HUES48 (cell line): ENCODE data around the gene AHR.
"Not testable (repeated sequence)": the region's sequence is repeated elsewhere in the genome, so short reads cannot be mapped to it uniquely, and the experiment has no call there.

Experiments used
- H3K27ac ChIP-seq: one replicate; pipeline ENCODE4 v1.7.0; 2013; ENCODE audit warnings: low read depth, low read length, inconsistent platforms
- H3K27me3 ChIP-seq: 2 replicates; pipeline ENCODE4 v1.6.1; 2013; ENCODE audit warnings: mild to moderate bottlenecking, low read length; ENCODE audit not compliant: control insufficient read depth, insufficient read depth
- H3K36me3 ChIP-seq: 2 replicates; pipeline ENCODE4 v1.6.1; 2013; ENCODE audit warnings: low read length; ENCODE audit not compliant: control insufficient read depth, insufficient read depth
- H3K4me1 ChIP-seq: 2 replicates; pipeline ENCODE4 v1.6.1; 2013; ENCODE audit warnings: mild to moderate bottlenecking, low read length; ENCODE audit not compliant: control insufficient read depth, insufficient read depth
- H3K4me3 ChIP-seq: 2 replicates; pipeline ENCODE4 v1.5.1; 2013; ENCODE audit warnings: mild to moderate bottlenecking, low read depth, low read length
- H3K9ac ChIP-seq: 2 replicates; pipeline ENCODE4 v1.6.1; 2013; ENCODE audit warnings: mild to moderate bottlenecking, low read depth, low read length, moderate library complexity
- H3K9me3 ChIP-seq: 2 replicates; pipeline ENCODE4 v1.6.1; 2013; ENCODE audit warnings: low read length; ENCODE audit not compliant: control insufficient read depth, insufficient read depth

The AHR gene

DNA sequence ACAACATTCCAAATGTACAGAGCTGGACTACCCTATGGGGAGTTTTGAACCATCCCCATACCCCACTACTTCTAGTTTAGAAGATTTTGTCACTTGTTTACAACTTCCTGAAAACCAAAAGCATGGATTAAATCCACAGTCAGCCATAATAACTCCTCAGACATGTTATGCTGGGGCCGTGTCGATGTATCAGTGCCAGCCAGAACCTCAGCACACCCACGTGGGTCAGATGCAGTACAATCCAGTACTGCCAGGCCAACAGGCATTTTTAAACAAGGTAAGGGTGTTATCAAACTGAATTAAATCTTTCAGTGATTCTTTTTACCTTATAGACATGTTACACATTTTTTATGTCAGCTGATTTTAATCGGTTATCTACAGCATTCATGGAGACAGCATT is 41.5 kb downstream of the AHR start:
- Histone ChIP-seq H3K4me3 (no peak overlapping the region), H3K9ac (no peak overlapping the region), H3K27me3 (no peaks in the 10 kb centered on the region), H3K4me1 (peaks cover 21% of the 10 kb centered on the region), H3K27ac (no peak overlapping the region), H3K9me3 (no peaks in the 10 kb centered on the region), H3K36me3 (peaks cover 34% of the 10 kb centered on the region)

DNA sequence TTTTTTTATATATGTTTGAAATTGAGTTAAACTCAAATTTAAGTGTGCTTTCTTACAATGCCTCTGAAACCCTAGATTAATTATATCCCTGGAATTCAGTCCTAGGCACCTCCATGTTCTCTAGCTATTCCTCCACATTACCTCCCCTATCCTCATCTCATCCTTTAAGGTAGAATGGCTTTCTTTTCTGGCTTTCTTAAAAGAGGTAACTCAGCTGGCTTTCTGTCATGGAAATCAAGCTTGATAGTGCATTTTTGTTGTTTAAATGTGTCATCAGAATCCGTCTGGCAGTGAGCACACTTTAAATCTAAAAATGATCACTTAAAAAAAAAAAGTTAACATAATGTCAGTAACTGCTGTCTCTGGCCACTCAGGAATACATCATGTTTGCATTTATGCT is 42.2 kb downstream of the AHR start:
- Histone ChIP-seq H3K36me3 (peaks cover 29% of the 10 kb centered on the region), H3K9ac (no peak overlapping the region), H3K27me3 (no peaks in the 10 kb centered on the region), H3K4me1 (peaks cover 21% of the 10 kb centered on the region), H3K4me3 (no peak overlapping the region), H3K27ac (no peak overlapping the region), H3K9me3 (no peaks in the 10 kb centered on the region)

DNA sequence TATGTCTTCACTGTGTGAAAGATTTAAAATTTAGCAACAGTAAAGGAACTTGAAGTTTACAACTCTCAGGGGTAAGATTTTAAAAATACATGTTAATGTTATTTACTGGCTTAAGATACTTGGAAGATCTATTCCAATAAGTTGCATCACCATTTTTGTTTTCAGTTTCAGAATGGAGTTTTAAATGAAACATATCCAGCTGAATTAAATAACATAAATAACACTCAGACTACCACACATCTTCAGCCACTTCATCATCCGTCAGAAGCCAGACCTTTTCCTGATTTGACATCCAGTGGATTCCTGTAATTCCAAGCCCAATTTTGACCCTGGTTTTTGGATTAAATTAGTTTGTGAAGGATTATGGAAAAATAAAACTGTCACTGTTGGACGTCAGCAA is 44.3 kb downstream of the AHR start:
- Histone ChIP-seq H3K9ac (no peak overlapping the region), H3K36me3 (peaks cover 23% of the 10 kb centered on the region), H3K9me3 (no peaks in the 10 kb centered on the region), H3K4me3 (no peak overlapping the region), H3K4me1 (peaks cover 21% of the 10 kb centered on the region), H3K27ac (no peak overlapping the region), H3K27me3 (no peaks in the 10 kb centered on the region)

DNA sequence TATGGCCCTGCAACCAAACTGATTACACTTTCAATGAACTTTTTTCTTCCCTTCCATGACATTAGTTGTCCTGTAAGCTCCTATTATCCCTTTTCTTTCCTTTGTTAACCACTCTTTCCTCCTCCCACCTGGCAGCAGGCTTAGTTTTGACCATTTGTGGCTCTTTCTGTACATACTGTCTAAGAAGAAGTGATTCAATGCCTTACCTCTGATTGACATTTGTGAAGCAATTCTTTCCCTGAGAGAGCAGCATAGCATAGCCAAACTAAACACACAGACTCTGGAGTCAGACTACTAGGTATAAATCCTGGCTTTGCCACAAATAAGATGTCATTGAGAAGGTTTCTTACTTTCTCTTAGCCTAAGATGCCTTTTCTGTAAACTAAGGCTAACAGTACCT is 48.9 kb downstream of the AHR start:
- no peak overlapping the region for H3K4me3 ChIP-seq
- no peaks in the 10 kb centered on the region; the same call in 1 of the 2 replicates for H3K4me1 ChIP-seq
- H3K36me3 ChIP-seq, result peaks cover 9% of the 10 kb centered on the region
- H3K27me3 ChIP-seq, result no peaks in the 10 kb centered on the region
- no peak overlapping the region for H3K27ac ChIP-seq
- no peaks in the 10 kb centered on the region for H3K9me3 ChIP-seq
- H3K9ac ChIP-seq, result no peak overlapping the region

DNA sequence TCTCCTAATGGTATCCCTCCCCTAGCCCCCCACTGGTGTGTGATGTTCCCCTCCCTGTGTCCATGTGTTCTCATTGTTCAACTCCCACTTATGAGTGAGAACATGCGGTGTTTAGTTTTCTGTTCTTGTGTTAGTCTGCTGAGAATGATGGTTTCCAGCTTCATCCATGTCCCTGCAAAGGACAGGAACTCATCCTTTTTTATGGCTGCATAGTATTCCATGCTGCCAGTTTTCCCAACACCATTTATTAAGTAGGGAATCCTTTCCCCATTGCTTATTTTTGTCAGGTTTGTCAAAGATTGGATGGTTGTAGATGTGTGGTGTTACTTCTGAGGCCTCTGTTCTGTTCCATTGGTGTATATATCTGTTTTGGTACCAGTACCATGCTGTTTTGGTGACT is 50.5 kb downstream of the AHR start:
- not testable (repeated sequence) for H3K4me1 ChIP-seq, H3K9ac ChIP-seq, H3K4me3 ChIP-seq, H3K36me3 ChIP-seq, H3K9me3 ChIP-seq, H3K27me3 ChIP-seq, H3K27ac ChIP-seq

DNA sequence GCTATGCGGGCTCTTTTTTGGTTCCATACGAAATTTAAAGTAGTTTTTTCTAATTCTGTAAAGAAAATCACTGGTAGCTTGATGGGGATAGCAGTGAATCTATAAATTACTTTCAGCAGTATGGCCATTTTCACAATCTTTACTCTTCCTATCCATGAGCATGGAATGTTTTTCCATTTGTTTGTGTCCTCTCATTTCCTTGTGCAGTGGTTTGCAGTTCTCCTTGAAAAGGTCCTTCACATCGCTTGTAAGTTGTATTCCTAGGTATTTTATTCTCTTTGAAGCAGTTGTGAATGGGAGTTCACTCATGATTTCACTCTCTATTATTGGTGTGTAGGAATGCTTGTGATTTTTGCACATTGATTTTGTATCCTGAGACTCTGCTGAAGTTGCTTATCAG is 51.9 kb downstream of the AHR start:
- H3K36me3 ChIP-seq, H3K9ac ChIP-seq, H3K9me3 ChIP-seq, H3K27ac ChIP-seq, H3K4me3 ChIP-seq, H3K27me3 ChIP-seq, H3K4me1 ChIP-seq: not testable (repeated sequence)

DNA sequence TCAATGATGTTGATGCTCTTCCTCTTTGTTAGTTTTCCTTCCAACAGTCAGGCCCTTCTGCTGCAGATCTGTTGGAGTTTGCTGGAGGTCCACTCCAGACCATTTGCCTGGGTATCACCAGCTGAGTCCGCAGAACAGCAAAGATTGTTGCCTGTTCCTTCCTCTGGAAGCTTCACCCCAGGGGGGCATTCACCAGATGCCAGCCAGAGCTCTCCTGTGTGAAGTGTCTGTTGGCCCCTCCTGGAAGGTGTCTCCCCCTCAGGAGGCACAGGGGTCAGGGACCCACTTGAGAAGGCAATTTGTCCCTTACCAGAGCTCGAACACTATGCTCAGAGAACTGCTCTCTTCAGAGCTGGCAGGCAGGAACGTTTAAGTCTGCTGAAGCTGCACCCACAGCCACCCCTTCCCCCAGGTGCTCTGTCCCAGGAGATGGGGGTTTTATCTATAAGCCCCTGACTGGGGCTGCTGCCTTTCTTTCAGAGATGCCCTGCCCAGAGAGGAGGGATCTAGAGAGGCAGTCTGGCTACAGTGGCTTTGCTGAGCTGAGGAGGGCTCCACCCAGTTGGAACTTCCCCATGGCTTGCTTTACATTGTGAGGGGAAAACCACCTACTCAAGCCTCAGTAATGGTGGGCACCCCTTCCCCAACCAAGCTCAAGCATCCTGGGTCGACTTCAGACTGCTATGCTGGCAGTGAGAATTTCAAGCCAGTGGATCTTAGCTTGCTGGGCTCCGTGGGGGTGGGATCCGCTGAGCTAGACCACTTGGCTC is 55.4 kb downstream of the AHR start:
- not testable (repeated sequence) for H3K36me3 ChIP-seq, H3K9me3 ChIP-seq, H3K4me1 ChIP-seq, H3K4me3 ChIP-seq, H3K9ac ChIP-seq, H3K27ac ChIP-seq, H3K27me3 ChIP-seq

DNA sequence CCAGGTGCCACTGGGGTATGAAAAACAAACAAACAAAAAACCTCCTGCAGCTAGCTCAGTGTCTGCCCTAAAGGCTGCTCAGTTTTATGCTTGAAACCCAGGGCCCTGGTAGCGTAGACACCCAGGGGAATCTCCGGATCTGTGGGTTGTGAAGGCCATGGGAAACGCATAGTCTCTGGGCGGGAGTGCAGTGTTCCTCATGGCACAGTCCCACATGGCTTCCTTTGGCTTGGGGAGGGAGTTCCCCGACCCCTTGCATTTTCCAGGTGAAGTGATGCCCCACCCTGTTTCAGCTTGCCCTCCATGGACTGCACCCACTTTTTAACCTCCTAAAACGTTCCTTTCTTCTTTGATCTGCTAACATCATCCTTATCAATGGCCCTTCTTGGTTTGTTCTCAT is 56.0 kb downstream of the AHR start:
- Histone ChIP-seq H3K27me3 (no peaks in the 10 kb centered on the region), H3K9me3 (no peaks in the 10 kb centered on the region), H3K4me3 (no peak overlapping the region), H3K9ac (no peak overlapping the region), H3K4me1 (peaks cover 5% of the 10 kb centered on the region; the same call in 1 of the 2 replicates), H3K27ac (no peak overlapping the region), H3K36me3 (no peaks in the 10 kb centered on the region)

DNA sequence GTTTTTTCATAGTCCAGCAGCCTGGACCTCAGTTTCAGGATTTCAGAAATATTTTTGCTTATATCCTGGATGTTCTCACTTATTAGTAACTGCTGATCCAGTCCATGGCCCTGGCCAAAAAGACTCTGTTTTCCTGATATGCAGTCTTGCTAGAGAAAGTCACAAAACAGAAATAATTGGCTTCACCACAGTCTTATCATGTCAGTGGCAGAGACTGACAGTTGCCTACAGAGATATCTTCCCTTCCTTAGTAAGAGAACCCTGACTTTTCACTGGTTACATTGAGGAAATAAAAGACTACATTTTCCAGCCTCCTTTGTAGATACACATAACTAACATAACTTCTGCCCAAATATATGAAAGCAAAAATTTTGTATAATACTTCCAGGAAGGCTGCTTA is 56.6 kb downstream of the AHR start:
- no peaks in the 10 kb centered on the region for H3K9me3 ChIP-seq
- no peak overlapping the region for H3K27ac ChIP-seq
- H3K27me3 ChIP-seq, result no peaks in the 10 kb centered on the region
- H3K4me3 ChIP-seq, result no peak overlapping the region
- no peak overlapping the region for H3K9ac ChIP-seq
- H3K4me1 ChIP-seq, result peaks cover 5% of the 10 kb centered on the region; the same call in 1 of the 2 replicates
- no peaks in the 10 kb centered on the region for H3K36me3 ChIP-seq

DNA sequence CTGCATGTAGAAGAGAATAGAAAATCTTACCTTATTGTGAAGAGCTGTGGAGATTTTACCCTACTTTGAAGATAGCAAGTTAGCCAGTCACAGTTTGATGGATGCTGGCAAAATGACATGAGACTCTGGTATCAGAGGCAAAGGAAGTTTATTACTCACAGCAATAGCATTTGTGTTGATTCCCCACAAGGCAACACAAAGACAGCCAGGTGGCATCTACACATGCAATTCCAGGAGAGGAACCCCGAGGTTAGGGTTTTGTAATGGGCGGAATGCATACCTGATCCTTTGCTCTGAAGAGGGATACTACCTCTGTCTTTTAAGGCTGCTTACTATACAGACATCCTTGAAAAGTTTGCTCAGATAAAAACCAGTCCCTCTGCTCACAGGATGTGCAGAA is 59.5 kb downstream of the AHR start:
- Histone ChIP-seq H3K27ac (no peak overlapping the region), H3K27me3 (no peaks in the 10 kb centered on the region), H3K4me1 (peaks cover 5% of the 10 kb centered on the region; the same call in 1 of the 2 replicates), H3K4me3 (no peak overlapping the region), H3K9me3 (no peaks in the 10 kb centered on the region), H3K36me3 (no peaks in the 10 kb centered on the region), H3K9ac (no peak overlapping the region)

DNA sequence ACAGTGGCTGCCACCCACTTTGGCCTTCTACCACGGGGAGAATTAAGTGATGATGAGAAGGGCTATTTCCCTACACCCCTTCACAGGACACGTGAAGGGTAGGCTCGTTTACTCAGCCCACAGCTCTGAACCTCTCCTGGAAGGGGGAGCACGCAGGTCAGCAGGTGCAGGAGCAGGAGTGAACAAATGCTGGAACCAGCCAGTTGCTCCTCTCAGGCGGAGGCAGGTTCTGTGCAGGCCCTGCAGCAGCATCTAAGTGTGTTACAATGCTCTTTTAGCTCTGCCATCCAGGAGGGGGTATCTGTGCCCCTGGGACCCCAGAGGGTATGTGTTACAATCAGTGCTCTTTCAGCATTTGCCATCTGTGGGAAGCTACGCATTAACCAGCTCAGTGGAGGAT is 61.2 kb downstream of the AHR start:
- Histone ChIP-seq H3K27me3 (no peaks in the 10 kb centered on the region), H3K4me3 (no peak overlapping the region), H3K9ac (no peak overlapping the region), H3K27ac (no peak overlapping the region), H3K4me1 (peaks cover 5% of the 10 kb centered on the region; the same call in 1 of the 2 replicates), H3K36me3 (no peaks in the 10 kb centered on the region), H3K9me3 (no peaks in the 10 kb centered on the region)
